HG02610 (cell line): ENCODE measurements around the gene EXT2.

Source experiments
- ATAC-seq: cut with Tn5 transposase; IDR thresholded peaks from one replicate; pipeline ENCODE4 v1.9.1; 2021; ENCODE audit warnings: mild to moderate bottlenecking, moderate library complexity; ENCODE audit not compliant: unreplicated experiment

EXT2 gene

GRCh38 chr11:44083906-44084305 lies 11.6 kb upstream of the EXT2 start:
- no peak for ATAC-seq

GRCh38 chr11:44085330-44085729 lies 10.1 kb upstream of the EXT2 start:
- no peak for ATAC-seq

GRCh38 chr11:44088377-44088776 lies 7.1 kb upstream of the EXT2 start:
- peak; percentile 48 for ATAC-seq

- no peak for ATAC-seq
Observed at GRCh38 chr11:44088871-44089270, 6.6 kb upstream of the EXT2 start.

- ATAC-seq, result no peak
Observed at GRCh38 chr11:44090539-44090938, 4.9 kb upstream of the EXT2 start.

GRCh38 chr11:44094260-44094868 lies 1.1 kb upstream of the EXT2 start:
- ATAC-seq, result peak; percentile 39

- ATAC-seq, result no peak
Observed at GRCh38 chr11:44096360-44097185, 1.1 kb downstream of the EXT2 start.

- ATAC-seq, result no peak
Observed at GRCh38 chr11:44097821-44098220, 2.3 kb downstream of the EXT2 start.

GRCh38 chr11:44101098-44101497 lies 5.6 kb downstream of the EXT2 start:
- ATAC-seq, result no peak

- ATAC-seq, result peak; percentile 69
Observed at GRCh38 chr11:44104481-44105294, 9.2 kb downstream of the EXT2 start.

GRCh38 chr11:44108260-44108659 lies 12.8 kb downstream of the EXT2 start:
- ATAC-seq, result no peak

- peak; percentile 74 for ATAC-seq
Observed at GRCh38 chr11:44110231-44110679, 14.8 kb downstream of the EXT2 start.

- ATAC-seq, result peak; percentile 3
Observed at GRCh38 chr11:44112091-44112821, 16.8 kb downstream of the EXT2 start.

GRCh38 chr11:44113018-44113417 lies 17.5 kb downstream of the EXT2 start:
- peak; percentile 73 for ATAC-seq

GRCh38 chr11:44113572-44113971 lies 18.1 kb downstream of the EXT2 start:
- no peak for ATAC-seq

- no peak for ATAC-seq
Observed at GRCh38 chr11:44116234-44116830, 20.9 kb downstream of the EXT2 start.

- no peak for ATAC-seq
Observed at GRCh38 chr11:44120169-44120568, 24.7 kb downstream of the EXT2 start.

GRCh38 chr11:44125598-44125997 lies 30.1 kb downstream of the EXT2 start:
- ATAC-seq, result no peak

- ATAC-seq, result no peak
Observed at GRCh38 chr11:44126304-44126703, 30.8 kb downstream of the EXT2 start.

- no peak for ATAC-seq
Observed at GRCh38 chr11:44127130-44127529, 31.7 kb downstream of the EXT2 start.
